Calu3 (cell line): ENCODE data around the gene LGALSL. TPM values are rescaled to one million over a fixed set of nuclear protein-coding genes. Genes with fewer than 3 reads are reported as not detected.

Experiments used
- BruUV-seq: library from RNA; stranded (reverse); fragments of 400-500 nt; replicated peaks from 2 replicates; lab custom pipeline; 2021; lab: Mats Ljungman, UMichigan
- CTCF ChIA-PET: fragments of 300-600 bp; sonication (Branson Sonifier 250); formaldehyde crosslinking; loops from one replicate; lab custom pipeline; 2022; ENCODE audit warnings: antibody characterized with exemption; lab: Charles Lee
- DNase-seq: peaks from one replicate; pipeline ENCODE4 v3.0.0; 2022
- H3K27ac Mint-ChIP-seq: one replicate; pipeline ENCODE4 v1.8.0; 2022; ENCODE audit warnings: mixed read lengths; ENCODE audit not compliant: unreplicated experiment
- H3K27me3 Mint-ChIP-seq: one replicate; pipeline ENCODE4 v1.8.0; 2022; ENCODE audit warnings: mixed read lengths; ENCODE audit not compliant: unreplicated experiment
- H3K36me3 Mint-ChIP-seq: one replicate; pipeline ENCODE4 v1.8.0; 2022; ENCODE audit warnings: mild to moderate bottlenecking, moderate library complexity, mixed read lengths; ENCODE audit not compliant: insufficient read depth, unreplicated experiment
- H3K4me1 Mint-ChIP-seq: one replicate; pipeline ENCODE4 v1.8.0; 2022; ENCODE audit warnings: mild to moderate bottlenecking, low read depth, mixed read lengths; ENCODE audit not compliant: unreplicated experiment
- H3K4me3 Mint-ChIP-seq: one replicate; pipeline ENCODE4 v1.8.0; 2022; ENCODE audit warnings: mild to moderate bottlenecking, low read depth, moderate library complexity, mixed read lengths; ENCODE audit not compliant: unreplicated experiment
- H3K9me3 Mint-ChIP-seq: one replicate; pipeline ENCODE4 v1.8.0; 2022; ENCODE audit warnings: low read depth, mixed read lengths; ENCODE audit not compliant: unreplicated experiment
- CTCF ChIP-seq: fragments of 200-600 bp; IDR thresholded peaks from one replicate; pipeline ENCODE4 v1.8.0; 2022; ENCODE audit warnings: antibody characterized with exemption; ENCODE audit not compliant: unreplicated experiment
- intact Hi-C: fragments of 100-400 bp; cut with micrococcal nuclease; formaldehyde crosslinking; loops from one replicate; pipeline ENCODE4 v1.10.0; 2022; ENCODE audit not compliant: unreplicated experiment
- total RNA-seq: library from RNA; stranded (reverse); gene quantifications from 2 replicates; pipeline ENCODE4 v1.2.3, GENCODE V29; 2022

LGALSL gene
- total RNA-seq, 1 experiment from 2014 or later: 12.1 TPM

GRCh38 chr2:64461271-64462058 lies 7.5 kb downstream of the LGALSL start:
- no peak for TF ChIP-seq CTCF

GRCh38 chr2:64462171-64462570 lies 8.2 kb downstream of the LGALSL start:
- CTCF ChIA-PET: interaction anchor here (0.6 kb wide), 1 partner anchor 167 kb away, joined by 5 read pairs; no protein-coding TSS in a partner anchor
- peaks cover 3% of the 10 kb centered on the region for H3K36me3 Mint-ChIP-seq
- no TSS peak for BruUV-seq
- no peaks in the 10 kb centered on the region for H3K27me3 Mint-ChIP-seq
- no peak overlapping the region for H3K27ac Mint-ChIP-seq
- H3K9me3 Mint-ChIP-seq: no peaks in the 10 kb centered on the region
- no peak overlapping the region for H3K4me3 Mint-ChIP-seq
- no peaks in the 10 kb centered on the region for H3K4me1 Mint-ChIP-seq
- DNase-seq: no peak
- no peak for TF ChIP-seq CTCF
- intact Hi-C loops: no loop called here

More at GRCh38 chr2:64461271-64462058, 7.5 kb downstream of the LGALSL start:
- intact Hi-C loops: no loop called here
- H3K4me1 Mint-ChIP-seq: no peaks in the 10 kb centered on the region
- no TSS peak for BruUV-seq
- H3K4me3 Mint-ChIP-seq: no peak overlapping the region
- no peak overlapping the region for H3K27ac Mint-ChIP-seq
- no peaks in the 10 kb centered on the region for H3K9me3 Mint-ChIP-seq
- CTCF ChIA-PET: no interaction called here
- peaks cover 5% of the 10 kb centered on the region for H3K36me3 Mint-ChIP-seq
- H3K27me3 Mint-ChIP-seq: no peaks in the 10 kb centered on the region
- DNase-seq: no peak

- Mint-ChIP-seq H3K27me3 (peaks cover 6% of the 10 kb centered on the region), H3K36me3 (no peaks in the 10 kb centered on the region), H3K4me1 (no peaks in the 10 kb centered on the region), H3K27ac (no peak overlapping the region), H3K9me3 (no peaks in the 10 kb centered on the region), H3K4me3 (no peak overlapping the region)
- no TSS peak for BruUV-seq
- TF ChIP-seq CTCF: no peak
- intact Hi-C loops: no loop called here
- CTCF ChIA-PET: interaction anchor here (0.6 kb wide), 1 partner anchor 166 kb away, joined by 5 read pairs; no protein-coding TSS in a partner anchor
- DNase-seq: no peak
Observed at GRCh38 chr2:64462940-64463700, 9.2 kb downstream of the LGALSL start.

- Mint-ChIP-seq H3K27me3 (peaks cover 12% of the 10 kb centered on the region), H3K36me3 (no peaks in the 10 kb centered on the region), H3K27ac (no peak overlapping the region), H3K4me1 (no peaks in the 10 kb centered on the region), H3K4me3 (no peak overlapping the region), H3K9me3 (no peaks in the 10 kb centered on the region)
- no peak for TF ChIP-seq CTCF
- CTCF ChIA-PET: interaction anchor here (0.7 kb wide), 1 partner anchor 11 kb away, joined by 3 read pairs; no protein-coding TSS in a partner anchor
- BruUV-seq: no TSS peak
- intact Hi-C loops: no loop called here
- DNase-seq: no peak
Observed at GRCh38 chr2:64463781-64464180, 9.8 kb downstream of the LGALSL start.
